KG1 (cell line): ENCODE results near the gene ANOS1.
"Not testable (repeated sequence)": the region's sequence is repeated elsewhere in the genome, so short reads cannot be mapped to it uniquely, and the experiment has no call there.

Source experiments
- DNase-seq: peaks from one replicate; lab custom pipeline; 2025; lab: John Stamatoyannopoulos, UW

ANOS1 gene

GRCh38 chrX:8607326-8607725 lies 124.6 kb downstream of the ANOS1 start:
- no peak for DNase-seq

DNA sequence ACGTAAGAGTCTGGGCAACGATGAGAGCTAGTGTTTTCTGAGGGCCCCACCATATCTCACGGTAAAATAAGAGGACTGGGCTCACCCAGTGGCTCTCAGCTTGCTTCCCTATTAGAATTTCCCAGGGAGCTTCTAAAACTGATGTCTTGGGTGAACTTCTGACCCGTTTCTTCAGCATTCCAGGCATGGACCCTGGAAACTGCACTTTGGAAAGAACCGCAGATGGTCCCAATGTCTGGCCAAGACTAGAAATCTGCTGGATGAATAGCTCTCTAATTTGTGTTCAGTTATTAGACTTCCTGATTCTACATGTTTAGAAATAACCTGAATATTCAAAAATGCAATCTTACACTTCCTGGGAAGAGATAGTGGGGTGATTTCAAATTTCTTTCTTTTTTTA lies 127.8 kb downstream of the ANOS1 start:
- DNase-seq: no peak

DNA sequence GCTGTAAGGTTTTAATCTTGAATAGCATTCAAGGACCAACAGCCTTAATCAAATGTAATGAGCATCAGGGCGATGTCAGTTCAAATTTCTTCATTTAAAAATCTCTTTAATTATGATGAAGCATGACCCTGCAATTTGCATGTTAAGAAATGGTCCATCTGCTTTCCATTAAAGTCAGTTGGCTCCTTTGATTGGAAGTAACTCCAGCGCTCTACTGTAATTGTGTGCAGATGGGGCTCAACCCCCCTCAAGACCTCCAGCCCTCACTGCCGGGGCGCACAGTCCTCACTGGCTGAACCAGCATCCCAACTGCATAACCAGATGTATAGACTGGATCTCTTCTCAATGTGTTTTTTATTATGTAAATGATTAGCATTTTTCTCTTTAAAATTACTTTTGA lies 140.4 kb downstream of the ANOS1 start:
- DNase-seq: no peak

GRCh38 chrX:8586953-8587352 lies 145.0 kb downstream of the ANOS1 start:
- no peak for DNase-seq

GRCh38 chrX:8579602-8580001 lies 152.3 kb downstream of the ANOS1 start:
- no peak for DNase-seq

DNA sequence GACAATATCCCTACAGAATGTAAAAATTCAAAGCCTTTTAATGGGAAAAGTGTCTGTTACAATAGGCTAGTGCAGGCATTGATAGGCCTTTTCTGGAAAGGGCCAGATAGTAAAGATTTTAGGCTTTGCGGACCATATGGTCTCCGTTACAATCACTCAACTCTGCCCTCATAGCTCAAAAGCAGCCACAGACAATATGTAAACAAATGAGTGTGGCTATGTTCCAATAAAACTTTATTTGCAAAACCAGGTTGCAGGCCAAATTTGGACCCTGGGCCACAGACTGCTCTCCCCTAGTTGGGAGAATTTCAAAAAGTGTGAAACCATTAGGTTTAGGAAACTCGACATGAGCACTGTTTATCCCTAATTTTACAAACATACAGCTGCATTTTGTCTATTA lies 155.1 kb downstream of the ANOS1 start:
- no peak for DNase-seq

DNA sequence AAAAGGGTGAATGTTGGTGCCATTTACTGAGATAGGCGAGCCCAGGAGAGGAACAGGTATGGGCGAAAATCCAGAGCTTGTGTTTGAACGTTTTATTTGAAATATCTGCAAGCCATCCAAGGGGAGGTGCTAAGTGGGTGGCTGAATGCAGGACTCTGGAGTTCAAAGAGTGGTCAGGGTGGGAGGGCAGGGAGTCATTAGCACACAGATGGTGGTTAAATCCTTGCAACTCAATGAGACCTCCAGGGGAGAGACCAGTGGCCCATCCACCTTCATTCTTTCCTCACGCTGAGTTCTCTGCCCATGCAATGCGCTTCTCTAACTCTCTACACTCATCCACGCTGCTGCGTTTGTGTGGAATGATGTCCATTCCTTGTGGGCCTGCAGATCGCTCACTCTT lies 166.2 kb downstream of the ANOS1 start:
- no peak for DNase-seq

GRCh38 chrX:8548446-8548845 lies 183.5 kb downstream of the ANOS1 start:
- no peak for DNase-seq

DNA sequence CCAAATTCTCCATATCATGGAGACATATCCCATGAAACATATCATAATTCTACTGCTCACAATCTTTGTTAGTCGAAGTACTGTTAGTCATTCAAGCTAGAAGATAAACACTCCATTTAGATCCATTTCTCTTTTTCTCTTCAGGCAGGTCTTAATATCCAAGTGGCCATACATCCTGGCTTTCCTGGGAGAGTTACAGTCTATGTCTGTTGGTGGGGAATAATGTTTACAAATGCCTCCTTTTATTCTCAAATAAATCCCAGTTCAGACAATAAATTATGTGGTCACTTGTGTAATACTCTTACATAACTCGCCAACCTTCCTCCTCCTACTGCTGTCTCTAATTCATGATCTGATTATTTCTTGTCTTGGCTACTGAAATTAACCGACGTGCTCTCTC lies 185.2 kb downstream of the ANOS1 start:
- no peak for DNase-seq

DNA sequence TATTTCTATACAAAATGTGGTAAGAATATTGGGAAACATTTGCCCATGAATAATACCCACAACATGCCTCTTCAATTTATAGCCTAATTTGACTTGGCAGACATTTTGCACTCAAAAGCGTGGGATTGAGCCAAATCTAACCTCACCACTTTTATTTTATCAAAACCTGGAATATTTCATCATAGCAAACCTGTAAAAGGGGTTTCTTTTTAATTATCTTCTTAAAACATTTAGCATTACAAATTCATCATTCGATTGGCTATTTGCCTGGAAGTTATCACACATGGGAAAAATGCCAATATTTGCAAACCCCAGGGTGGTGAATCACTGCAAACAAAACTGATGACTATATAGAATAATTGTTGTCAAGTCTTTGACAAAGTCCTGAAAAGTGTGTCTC lies 211.1 kb downstream of the ANOS1 start:
- no peak for DNase-seq

DNA sequence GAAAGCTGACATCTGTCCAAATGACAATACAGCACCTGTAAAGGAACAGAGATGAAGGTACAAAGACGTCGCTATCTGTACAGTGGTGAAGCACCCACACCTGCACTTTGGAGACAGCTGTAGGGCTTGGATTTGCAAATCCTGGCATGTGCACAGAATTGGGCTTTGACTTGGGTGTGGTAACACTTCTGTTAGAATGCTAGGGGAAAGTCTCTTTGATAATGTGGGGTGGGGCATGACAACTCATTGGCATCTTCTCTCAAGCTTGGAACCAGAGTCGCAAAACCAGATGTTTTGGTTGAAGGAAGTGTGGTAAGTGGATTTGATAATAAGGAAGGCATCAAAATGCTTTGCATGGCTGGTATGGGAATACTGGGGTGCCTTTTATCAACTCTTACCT lies 211.8 kb downstream of the ANOS1 start:
- no peak for DNase-seq

DNA sequence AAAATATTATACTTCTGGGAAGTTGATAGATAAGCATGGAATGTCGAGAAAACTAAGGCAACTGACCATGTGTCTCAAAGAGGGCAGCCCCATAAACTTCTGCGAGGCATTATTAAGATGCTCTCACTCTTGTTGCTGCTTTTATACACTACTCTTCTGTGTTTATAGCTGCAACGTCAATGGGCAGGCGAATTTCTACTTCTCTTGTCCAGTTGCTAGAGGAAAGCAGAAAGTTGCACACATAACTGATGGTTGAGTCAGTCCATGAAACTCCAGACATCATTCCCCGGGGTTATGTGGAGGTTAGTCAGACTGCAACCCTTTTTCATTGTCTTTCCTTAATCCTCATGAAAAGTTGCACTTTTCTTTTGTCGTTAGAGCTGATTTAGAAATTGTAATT lies 227.5 kb downstream of the ANOS1 start:
- DNase-seq: no peak

GRCh38 chrX:8502101-8502500 lies 229.8 kb downstream of the ANOS1 start:
- not testable (repeated sequence) for DNase-seq

GRCh38 chrX:8500203-8500602 lies 231.7 kb downstream of the ANOS1 start:
- DNase-seq: no peak

DNA sequence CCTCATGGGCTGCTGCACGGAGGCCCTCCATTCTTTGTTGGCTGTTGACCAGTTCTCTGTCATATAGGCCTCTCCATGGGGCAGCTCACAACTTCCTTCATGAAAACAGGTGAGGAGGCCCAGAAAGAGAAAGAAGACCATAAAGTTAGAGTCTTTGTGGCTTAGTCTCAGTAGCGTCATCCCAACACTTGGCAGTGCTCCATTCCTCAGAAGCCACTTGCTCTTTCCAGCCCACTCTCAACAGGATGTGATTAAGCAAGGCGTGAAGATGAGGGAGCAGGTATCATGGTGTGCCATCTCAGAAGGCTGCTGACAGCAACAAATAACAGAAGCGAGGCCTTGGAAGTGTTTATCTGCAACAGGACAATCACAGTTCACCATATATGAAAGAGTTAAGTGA lies 236.9 kb downstream of the ANOS1 start:
- not testable (repeated sequence) for DNase-seq

GRCh38 chrX:8484360-8484949 lies 247.5 kb downstream of the ANOS1 start:
- DNase-seq: no peak
